GM10266 (cell line): ENCODE data around the gene RAB12.

Experiments used
- DNase-seq: peaks from one replicate; pipeline ENCODE4 v3.0.0; 2012; ENCODE audit errors: extremely low spot score
- CTCF ChIP-seq: IDR thresholded peaks from 2 replicates; pipeline ENCODE4 v1.5.1; 2012; ENCODE audit warnings: mild to moderate bottlenecking, low read depth; ENCODE audit not compliant: control insufficient read depth, insufficient read depth; ENCODE audit errors: missing control alignments

The RAB12 gene

GRCh38 chr18:8623549-8624106, 14.4 kb downstream of the RAB12 start:
- no peak for DNase-seq
- TF ChIP-seq CTCF, result no peak

- DNase-seq, result no peak
- no peak for TF ChIP-seq CTCF
Observed at GRCh38 chr18:8625461-8626092, 16.3 kb downstream of the RAB12 start.

GRCh38 chr18:8626414-8627106, 17.3 kb downstream of the RAB12 start:
- TF ChIP-seq CTCF, result no peak

GRCh38 chr18:8627107-8627472, 17.9 kb downstream of the RAB12 start:
- TF ChIP-seq CTCF, result no peak
- no peak for DNase-seq

More at GRCh38 chr18:8626414-8627106, 17.3 kb downstream of the RAB12 start:
- no peak for DNase-seq

- TF ChIP-seq CTCF, result no peak
- no peak for DNase-seq
Observed at GRCh38 chr18:8627540-8627939, 18.3 kb downstream of the RAB12 start.

GRCh38 chr18:8629602-8630001, 20.4 kb downstream of the RAB12 start:
- no peak for DNase-seq
- TF ChIP-seq CTCF, result no peak

GRCh38 chr18:8630546-8630945, 21.3 kb downstream of the RAB12 start:
- no peak for DNase-seq
- TF ChIP-seq CTCF, result no peak
